Skeletal muscle tissue (tissue), 4 donors: ENCODE data around the gene SMARCD1. TPM values are rescaled to one million over a fixed set of nuclear protein-coding genes. Genes with fewer than 3 reads are reported as not detected.

Experiments used
- H3K27ac ChIP-seq: one replicate; pipeline ENCODE4 v1.7.0; 2013; ENCODE audit warnings: mild to moderate bottlenecking, low read depth, low read length, inconsistent platforms
- H3K27me3 ChIP-seq, 3 donors: one replicate each; pipeline ENCODE4 v1.7.0; 2013; ENCODE audit warnings: low read length in 3 of 3; ENCODE audit not compliant: control insufficient read depth in 3 of 3, insufficient read depth in 3 of 3
- H3K36me3 ChIP-seq, 3 donors: one replicate each; pipeline ENCODE4 v1.7.0; 2013; ENCODE audit warnings: low read length in 3 of 3; ENCODE audit not compliant: control insufficient read depth in 3 of 3, insufficient read depth in 3 of 3
- H3K4me1 ChIP-seq, 3 donors: one replicate each; pipeline ENCODE4 v1.7.0; 2013; ENCODE audit warnings: low read length in 3 of 3, mild to moderate bottlenecking in 3 of 3; ENCODE audit not compliant: control insufficient read depth in 3 of 3, insufficient read depth in 3 of 3
- H3K4me3 ChIP-seq, 3 donors: one replicate each; pipeline ENCODE4 v1.7.0; 2013; ENCODE audit warnings: low read length in 3 of 3
- H3K9ac ChIP-seq, 3 donors: one replicate each; pipeline ENCODE4 v1.7.0; 2013; ENCODE audit warnings: low read length in 3 of 3, mild to moderate bottlenecking in 3 of 3, moderate library complexity in 2 of 3, low read depth in 1 of 3
- H3K9me3 ChIP-seq, 3 donors: one replicate each; pipeline ENCODE4 v1.7.0; 2013; ENCODE audit warnings: low read length in 3 of 3; ENCODE audit not compliant: control insufficient read depth in 3 of 3
- total RNA-seq: library from RNA; depleted of rRNA; stranded (reverse); fragments of >200 nt; gene quantifications from one replicate; pipeline ENCODE4 v1.2.3, GENCODE V29; 2014
- donor health status: Osteomylitis.

SMARCD1 gene
- total RNA-seq, 1 donor from 2014 or later, result 19.3 TPM

DNA sequence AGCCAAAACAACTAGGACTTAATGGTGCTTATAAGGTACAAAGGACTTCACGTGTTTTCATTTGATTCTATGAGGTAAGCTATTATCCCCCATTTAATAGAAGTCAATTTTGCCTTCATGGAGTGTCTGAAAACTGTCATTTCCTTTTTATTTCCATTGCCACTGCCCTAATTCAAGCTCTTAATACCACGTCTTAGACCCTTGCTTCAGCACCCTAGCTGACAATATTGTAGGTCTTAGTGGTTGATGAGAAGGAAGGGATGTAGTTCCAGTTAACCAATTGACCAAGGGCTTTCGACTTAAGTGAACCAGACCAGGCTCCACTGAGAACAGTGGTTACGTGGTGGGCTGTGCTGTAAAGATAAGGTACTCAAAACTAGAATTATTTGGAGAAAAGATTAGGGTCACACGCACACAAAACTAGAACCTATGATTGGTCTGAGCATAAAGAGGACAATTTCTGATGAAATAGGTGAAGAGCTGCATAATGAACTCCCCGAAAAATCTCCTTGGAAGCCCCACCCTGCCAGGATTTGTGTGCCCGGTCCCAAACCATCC is 37.4 kb upstream of the SMARCD1 start:
- Histone ChIP-seq H3K27me3 (peaks cover 9 to 27% (median 18%) of the 10 kb centered on the region in 3 donors), H3K4me1 (no peaks in the 10 kb centered on the region), H3K27ac (no peak overlapping the region), H3K9me3 (no peaks in the 10 kb centered on the region), H3K9ac (no peak overlapping the region), H3K36me3 (no peaks in the 10 kb centered on the region), H3K4me3 (no peak overlapping the region)

DNA sequence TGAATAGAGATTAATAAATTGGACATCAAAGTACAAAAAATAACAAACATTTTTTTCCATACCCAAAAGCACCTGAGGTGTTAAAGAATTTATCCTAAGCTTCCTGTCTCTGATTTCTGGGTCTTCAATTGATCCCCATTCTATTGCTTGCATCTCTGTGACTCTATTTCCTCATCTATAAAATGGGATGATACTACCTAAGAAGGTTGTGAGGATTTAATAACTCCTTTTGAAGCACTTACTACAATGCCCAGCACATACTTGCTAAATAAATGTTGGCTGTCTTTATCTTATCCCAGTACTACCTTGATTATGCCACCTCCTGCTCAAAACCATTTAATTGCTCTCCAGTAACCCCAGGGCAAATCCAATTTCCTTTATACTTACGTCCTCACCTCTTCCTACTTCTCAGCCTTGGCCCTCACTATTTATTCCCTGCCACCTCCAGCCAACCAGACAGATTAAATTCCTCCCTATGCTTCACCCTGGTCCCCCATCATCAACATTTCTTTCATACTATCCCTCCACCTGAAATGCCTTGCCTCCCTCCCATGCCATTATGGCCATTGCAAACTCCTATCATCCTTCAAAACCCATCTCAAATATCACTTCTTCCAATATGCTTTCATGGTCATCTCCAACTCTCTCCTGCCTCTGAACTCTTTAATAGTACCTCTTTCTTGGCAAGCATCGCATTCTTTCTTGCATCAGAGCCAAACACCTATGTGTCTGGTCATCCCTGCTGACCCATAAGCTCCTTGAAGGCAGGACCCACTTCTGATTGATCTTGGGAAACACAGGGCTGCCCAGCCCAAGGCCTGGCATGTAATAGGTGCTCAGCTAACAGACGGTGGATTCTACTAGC is 35.7 kb upstream of the SMARCD1 start:
- Histone ChIP-seq H3K27ac (no peak overlapping the region), H3K9me3 (no peaks in the 10 kb centered on the region), H3K4me1 (no peaks in the 10 kb centered on the region), H3K4me3 (no peak overlapping the region), H3K9ac (no peak overlapping the region), H3K27me3 (peaks cover 9 to 27% (median 18%) of the 10 kb centered on the region in 3 donors), H3K36me3 (no peaks in the 10 kb centered on the region)

DNA sequence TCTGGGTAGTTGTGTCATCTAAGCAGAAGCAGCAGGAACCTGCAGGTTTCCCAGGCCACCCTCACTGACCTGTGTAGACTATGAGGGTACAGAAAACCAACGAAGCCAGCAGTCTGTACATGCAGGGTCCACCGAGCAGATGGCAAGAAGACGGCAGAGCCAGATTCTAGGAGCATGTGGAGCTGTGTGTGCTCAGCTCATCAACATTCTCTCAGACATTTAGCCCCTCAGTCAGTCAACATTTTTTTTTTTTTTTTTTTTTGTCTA is 35.1 kb upstream of the SMARCD1 start:
- Histone ChIP-seq H3K9ac (no peak overlapping the region), H3K27me3 (peaks cover 9 to 27% (median 18%) of the 10 kb centered on the region in 3 donors), H3K36me3 (no peaks in the 10 kb centered on the region), H3K4me3 (no peak overlapping the region), H3K27ac (no peak overlapping the region), H3K9me3 (no peaks in the 10 kb centered on the region), H3K4me1 (no peaks in the 10 kb centered on the region)

DNA sequence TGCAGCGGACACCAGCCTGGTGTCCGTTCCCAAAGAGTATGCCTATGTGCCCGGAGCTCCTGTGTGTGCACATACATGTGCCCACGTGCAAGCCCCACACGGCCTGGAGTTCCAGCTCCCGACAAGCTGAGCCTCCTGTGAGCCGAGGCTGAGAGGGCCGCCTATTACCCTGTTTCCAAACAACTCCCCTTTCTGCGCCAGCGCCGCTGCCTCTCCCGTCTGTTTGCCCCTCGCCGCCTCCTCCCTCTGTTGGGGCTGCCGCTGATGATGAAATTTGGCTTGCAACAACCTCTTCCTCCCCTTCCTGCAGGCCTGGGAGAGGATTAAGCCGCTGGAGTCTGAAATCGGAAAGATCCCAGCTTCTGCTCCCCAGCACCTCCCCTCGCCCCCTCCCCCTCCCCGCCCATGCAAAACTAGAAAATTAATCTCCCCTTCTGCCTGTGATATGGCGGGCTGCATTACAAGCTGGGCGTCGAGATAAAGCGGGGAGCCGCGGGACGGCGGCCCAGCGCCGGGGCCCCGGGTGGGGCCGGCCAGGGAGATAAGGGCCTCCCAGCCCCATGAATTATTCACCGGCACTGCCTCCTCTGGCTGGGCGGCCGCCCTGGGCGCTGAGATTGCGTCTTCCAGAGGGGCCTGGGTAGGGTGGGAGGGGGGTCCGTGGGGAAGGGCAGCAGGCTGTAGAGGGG is 34.6 kb upstream of the SMARCD1 start:
- Histone ChIP-seq H3K4me1 (peaks cover 0 to 1% (median 0%) of the 10 kb centered on the region in 3 donors), H3K27me3 (peaks cover 9 to 28% (median 18%) of the 10 kb centered on the region in 3 donors), H3K4me3 (peak overlapping the region in 2 of 3 donors; percentile 41 to 51), H3K27ac (no peak overlapping the region), H3K9ac (peak overlapping the region in 1 of 3 donors; percentile 40), H3K9me3 (no peaks in the 10 kb centered on the region), H3K36me3 (no peaks in the 10 kb centered on the region)

DNA sequence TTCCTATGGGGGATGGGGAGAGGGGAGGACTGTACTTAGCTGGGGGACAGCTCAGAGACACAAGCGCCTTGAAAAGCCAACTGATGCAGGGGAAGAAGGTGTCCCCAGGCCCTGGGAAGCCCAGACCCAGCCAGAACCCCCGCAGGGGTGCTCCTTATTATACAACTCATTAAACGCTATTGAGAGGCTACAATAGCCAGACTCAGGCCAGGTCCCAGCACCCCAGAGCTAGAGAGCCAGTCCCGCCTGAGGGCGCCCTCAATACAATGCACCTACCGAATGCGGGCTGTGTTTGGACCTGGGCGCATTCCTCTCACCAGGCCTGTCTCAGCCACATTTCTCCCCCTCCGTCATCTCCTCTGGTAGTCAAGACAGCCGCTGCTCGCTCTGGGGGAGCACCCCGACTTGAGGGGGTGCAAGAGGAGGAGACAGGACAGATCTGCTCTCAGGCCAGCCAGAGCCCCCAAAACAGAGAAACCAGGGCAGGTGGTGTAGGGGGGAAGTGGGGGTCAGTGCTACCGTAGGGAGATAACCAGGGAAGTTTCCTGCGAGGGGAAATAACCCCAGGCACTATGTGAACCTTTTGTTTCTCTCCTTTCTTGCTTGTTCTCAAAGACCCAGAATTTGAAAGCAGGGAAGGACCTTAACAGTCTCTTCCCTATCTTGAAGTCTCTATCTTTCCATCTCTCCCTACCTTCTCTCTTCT is 33.9 kb upstream of the SMARCD1 start:
- no peak overlapping the region for H3K27ac ChIP-seq

DNA sequence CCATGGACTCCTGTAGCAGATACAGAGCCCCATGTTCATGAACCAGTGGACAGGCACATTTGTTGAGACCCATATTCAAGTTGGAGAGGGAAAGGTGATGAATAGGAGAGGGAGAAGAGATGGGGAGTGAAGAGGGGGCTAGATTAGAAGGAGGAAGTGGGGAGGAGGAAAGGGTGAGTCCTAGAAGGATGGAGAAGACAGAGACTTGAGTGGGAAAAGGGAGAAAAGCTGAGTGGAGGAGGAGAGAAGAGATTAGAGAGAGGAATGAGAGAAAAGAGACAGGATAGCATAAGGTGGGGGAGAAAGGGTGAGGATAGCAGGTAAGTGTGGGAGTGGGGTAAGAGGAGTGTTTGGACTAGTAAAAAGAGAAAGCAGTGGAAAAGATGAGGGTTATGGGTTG is 32.6 kb upstream of the SMARCD1 start:
- Histone ChIP-seq H3K4me3 (no peak overlapping the region), H3K4me1 (peaks cover 15 to 18% (median 16%) of the 10 kb centered on the region in 3 donors), H3K9me3 (no peaks in the 10 kb centered on the region), H3K36me3 (no peaks in the 10 kb centered on the region), H3K9ac (no peak overlapping the region), H3K27me3 (peaks cover 17 to 39% (median 21%) of the 10 kb centered on the region in 3 donors), H3K27ac (no peak overlapping the region)

More for the DNA sequence above, 33.9 kb upstream of the SMARCD1 start:
- Histone ChIP-seq H3K4me3 (no peak overlapping the region), H3K4me1 (peaks cover 6 to 8% (median 7%) of the 10 kb centered on the region in 3 donors), H3K36me3 (no peaks in the 10 kb centered on the region), H3K9ac (no peak overlapping the region), H3K9me3 (no peaks in the 10 kb centered on the region), H3K27me3 (peaks cover 10 to 32% (median 18%) of the 10 kb centered on the region in 3 donors)

DNA sequence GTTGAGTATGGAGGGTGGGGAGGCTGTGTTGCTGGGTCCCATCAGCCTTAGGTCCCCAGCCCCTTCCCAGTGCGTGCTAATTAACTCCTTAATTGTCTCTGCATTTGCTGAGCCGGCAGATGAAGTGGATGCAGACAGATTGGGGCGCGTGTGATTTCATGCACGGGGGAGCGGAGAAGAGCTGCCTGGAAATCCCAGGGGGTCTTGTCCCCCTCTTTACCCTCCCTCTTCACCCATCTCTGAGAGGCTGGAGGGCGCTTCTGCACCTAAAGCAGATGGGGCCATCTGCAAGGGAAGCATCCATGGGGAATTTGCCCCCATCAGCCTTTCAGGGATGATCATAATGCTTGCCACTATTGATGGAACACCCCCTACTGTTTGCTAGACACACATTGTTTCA is 32.2 kb upstream of the SMARCD1 start:
- Histone ChIP-seq H3K4me3 (no peak overlapping the region), H3K27ac (no peak overlapping the region), H3K27me3 (peaks cover 17 to 40% (median 21%) of the 10 kb centered on the region in 3 donors), H3K36me3 (no peaks in the 10 kb centered on the region), H3K9me3 (no peaks in the 10 kb centered on the region), H3K4me1 (peaks cover 15 to 18% (median 16%) of the 10 kb centered on the region in 3 donors), H3K9ac (no peak overlapping the region)

DNA sequence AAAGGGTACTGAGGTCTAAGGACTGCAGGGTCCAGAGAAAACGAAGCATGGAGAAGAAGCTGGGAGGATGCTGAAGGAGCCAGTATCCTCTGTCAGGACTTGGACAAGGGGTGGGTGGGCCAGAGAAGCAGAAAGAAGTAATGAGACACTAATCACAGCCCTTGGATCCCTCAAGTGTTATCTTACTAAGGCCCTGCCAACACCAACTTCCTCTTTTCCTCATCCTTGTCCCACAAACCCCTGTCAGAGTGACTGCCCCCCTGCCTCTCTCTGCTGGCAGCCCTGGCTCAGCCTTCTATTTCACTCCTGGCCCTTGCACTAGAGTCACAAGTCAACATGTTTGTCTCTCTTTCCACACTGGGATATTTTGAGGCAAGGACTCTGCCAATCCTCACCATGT is 31.6 kb upstream of the SMARCD1 start:
- no peaks in the 10 kb centered on the region for H3K9me3 ChIP-seq
- no peaks in the 10 kb centered on the region for H3K36me3 ChIP-seq
- no peak overlapping the region for H3K4me3 ChIP-seq
- no peak overlapping the region for H3K9ac ChIP-seq
- H3K27me3 ChIP-seq, result peaks cover 17 to 46% (median 21%) of the 10 kb centered on the region in 3 donors
- H3K27ac ChIP-seq, result no peak overlapping the region
- peaks cover 15 to 18% (median 16%) of the 10 kb centered on the region in 3 donors for H3K4me1 ChIP-seq

DNA sequence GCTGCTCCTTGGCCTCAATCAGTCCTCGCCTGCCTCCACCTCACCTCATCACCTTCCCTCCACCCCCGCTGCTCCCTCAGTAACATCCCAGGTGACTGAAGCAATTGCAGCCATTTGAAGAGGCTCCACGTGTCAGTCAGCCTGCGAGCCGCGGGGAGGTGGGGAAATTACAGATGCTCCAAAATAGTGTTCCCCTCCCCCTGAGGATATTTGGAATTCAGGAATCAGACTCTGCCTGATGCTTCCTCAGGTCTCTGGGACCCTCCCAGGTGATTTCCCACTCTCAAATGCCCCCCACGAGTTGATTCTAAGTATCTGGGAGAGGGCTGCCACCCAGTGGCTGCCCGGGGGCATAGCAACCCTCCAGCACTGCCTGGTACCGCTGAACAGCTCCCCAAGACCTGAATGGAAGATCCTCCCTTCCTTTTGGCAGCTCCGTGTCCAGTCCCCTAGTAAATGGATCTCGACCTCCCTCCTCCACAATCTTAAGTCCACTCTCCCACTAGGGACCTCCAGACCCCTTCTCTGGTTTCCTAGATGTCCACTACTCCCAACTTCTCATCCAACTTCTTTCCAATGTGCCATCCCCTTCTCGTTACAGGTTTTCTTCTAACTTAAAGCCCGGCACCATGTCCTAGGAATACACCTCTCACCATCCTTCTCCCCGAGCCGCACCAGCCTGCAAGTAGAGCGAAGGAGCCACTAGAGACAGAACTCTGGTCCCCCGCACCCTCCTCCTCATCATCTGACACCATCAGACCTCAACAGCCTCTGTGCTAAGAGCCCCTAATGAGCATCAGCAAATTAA is 29.1 kb upstream of the SMARCD1 start:
- H3K9me3 ChIP-seq, result no peaks in the 10 kb centered on the region
- peak overlapping the region in 1 of 3 donors; percentile 25 for H3K9ac ChIP-seq
- H3K27ac ChIP-seq, result no peak overlapping the region
- peaks cover 16 to 18% (median 18%) of the 10 kb centered on the region in 3 donors for H3K4me1 ChIP-seq
- peaks cover 12 to 35% (median 24%) of the 10 kb centered on the region in 3 donors for H3K27me3 ChIP-seq
- H3K36me3 ChIP-seq, result no peaks in the 10 kb centered on the region
- peak overlapping the region in 2 of 3 donors; percentile 31 to 81 for H3K4me3 ChIP-seq
